GM21723 (cell line): ENCODE results near the gene TARS1.

Source experiments
- ATAC-seq: cut with Tn5 transposase; IDR thresholded peaks from one replicate; pipeline ENCODE4 v1.9.1; 2021; ENCODE audit warnings: mild to moderate bottlenecking, moderate library complexity; ENCODE audit not compliant: unreplicated experiment

Gene TARS1

DNA sequence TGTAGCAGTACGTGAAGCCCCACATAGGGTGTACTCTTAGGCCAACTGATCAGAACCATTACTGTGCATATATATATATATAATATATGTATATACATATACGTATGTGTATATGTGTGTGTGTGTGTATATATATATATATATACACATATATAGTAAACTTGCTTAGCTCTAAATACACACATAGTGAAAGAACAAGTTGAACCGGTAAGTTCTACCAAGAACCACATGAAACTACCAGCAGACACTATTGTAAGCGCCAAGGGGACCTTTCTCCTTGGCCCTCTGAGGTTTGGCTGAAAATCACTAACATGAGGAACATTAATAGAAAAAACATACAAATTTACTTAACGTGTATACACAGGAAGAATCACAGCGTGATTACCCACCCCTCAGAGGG, 1.8 kb upstream of the TARS1 start:
- no peak for ATAC-seq

DNA sequence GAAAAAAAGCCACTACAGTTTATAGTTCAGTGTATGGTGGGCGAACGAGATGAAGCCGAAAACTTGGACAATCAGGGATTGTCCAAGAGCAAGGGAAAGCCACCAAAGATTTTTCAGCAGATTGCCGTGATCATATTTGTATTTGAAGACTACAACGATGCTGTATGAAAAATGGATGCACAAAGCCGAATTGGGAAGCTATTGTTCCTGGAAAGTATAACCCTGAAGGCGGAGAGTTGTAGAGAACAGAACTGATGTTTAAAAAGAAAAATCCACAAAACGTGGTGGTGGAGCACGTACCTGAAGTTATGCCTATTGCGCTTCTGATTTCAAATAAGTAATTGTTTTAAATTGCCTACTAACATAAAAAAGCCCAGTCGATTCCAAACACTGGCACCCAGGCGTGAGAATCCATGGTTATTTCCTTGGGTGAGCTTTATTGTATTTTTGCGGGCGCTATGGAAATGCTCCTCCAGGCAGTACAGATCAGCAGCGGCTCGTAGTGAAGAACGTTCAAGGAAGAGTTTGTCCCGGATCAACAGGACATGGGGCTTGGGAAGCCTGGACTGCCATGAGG, 772 bp upstream of the TARS1 start:
- no peak for ATAC-seq

DNA sequence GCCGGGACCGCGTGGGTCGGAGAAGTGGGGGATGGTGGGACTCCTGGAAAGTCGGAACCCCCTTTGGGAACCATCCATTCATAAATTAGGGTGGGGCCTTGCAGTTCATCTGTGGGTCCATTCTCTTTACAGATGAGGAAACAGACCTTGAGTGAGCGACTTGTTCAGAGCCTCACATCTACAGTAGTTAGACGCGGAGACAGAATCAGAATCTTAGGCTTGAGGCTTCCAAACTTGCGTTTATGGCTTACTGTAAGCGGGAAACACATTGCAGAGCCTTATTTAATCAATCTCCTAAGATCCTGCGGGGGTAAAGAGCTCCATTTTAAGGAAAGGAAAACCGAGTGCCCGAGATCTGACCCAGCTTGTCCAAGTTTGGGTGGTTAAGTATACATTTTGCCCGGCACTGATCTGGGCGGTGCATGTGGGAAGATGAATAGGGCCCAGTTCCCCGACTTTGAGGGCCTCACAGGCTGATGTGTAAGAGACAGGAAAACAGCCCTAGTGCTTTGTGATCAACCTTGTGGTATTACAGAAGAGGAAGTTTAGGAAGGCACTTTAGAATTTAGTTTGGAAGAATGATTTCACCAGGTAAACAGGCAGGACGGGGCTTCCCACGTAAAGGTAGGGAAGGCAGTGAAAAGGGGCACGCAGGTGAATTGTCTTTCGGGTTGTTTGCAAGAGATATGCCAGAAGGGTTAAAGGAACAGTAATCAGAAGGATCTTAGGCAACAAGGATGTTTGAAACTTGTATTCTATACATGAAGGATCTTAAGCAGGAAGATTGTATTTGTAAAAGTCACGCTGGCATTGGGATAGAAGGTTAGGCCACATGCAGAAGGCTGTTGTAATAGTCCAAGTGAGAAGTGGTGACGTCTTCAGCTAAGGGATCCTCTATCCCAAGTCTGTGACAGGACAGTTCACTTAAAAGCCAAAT, 744 bp downstream of the TARS1 start:
- peak; percentile 21 for ATAC-seq

DNA sequence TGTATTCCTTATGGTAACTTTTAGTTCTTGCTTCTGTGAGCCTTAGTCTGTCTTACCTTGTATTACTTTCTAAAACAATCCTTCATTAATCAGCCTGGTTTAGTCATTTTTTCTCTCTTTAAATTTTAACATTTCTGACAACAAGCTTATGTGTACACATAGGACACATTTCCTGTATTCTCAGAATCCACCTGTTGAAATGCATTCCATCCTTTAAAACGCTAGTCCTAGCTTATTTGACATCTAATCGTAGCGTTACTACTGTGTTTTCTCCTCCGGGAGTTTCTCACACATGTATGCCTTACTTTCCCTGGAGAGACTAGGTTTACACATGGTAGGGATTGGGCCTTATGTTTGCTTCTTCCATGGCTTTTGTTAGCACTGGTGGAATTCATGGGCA, 3.8 kb downstream of the TARS1 start:
- ATAC-seq: no peak

DNA sequence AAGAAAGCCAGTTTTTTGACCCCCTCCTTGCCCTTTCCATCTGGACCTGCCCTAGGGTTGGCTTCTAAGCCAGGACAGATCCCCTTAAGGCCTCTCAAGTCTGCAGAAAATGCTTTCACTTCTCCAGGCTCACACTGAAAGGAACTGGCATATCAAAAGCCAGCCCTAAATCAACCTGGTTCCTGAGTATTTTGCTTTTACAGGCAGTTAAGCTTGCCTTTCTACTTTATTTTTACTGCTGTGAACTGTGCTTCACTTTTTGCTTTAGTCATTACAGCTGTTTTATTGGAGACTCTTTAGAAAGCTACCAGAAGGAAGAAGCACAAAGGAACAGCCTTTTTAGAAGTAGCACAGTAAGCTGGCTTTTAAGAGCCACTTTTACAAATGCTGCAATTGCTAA, 5.0 kb downstream of the TARS1 start:
- ATAC-seq: no peak

DNA sequence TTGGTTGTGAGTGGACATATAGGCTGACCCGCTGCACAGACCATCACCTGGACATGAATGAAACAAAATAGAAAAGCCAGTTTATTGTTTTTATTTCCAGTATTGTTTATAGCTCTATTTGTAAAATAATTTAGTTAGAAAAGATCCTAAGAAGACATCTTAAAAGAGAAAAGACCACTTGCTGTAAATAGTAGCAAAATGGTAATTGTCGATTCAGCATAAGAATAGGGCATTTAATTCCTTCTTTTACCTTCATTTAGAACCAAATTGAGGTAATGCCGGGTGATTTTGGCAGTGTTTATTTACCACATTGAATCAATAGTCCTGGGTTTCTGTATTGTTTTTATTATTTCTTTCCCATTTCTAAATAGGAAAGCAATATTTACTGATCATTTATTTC, 7.4 kb downstream of the TARS1 start:
- ATAC-seq: no peak

DNA sequence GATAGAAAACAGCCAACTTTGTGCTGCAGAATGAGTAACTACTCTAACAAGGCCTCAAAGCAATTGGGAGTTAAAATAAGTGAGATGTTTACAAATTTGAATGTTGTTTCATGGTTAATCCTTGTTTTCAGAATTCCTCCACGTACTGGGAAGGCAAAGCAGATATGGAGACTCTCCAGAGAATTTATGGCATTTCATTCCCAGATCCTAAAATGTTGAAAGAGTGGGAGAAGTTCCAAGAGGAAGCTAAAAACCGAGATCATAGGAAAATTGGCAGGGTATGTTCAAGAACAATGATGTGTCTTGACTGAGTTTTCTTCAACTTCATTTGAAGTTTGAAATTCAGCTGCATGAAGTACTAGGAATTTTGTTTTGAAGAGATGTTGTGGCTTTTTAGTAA, 16.4 kb downstream of the TARS1 start:
- ATAC-seq: no peak

DNA sequence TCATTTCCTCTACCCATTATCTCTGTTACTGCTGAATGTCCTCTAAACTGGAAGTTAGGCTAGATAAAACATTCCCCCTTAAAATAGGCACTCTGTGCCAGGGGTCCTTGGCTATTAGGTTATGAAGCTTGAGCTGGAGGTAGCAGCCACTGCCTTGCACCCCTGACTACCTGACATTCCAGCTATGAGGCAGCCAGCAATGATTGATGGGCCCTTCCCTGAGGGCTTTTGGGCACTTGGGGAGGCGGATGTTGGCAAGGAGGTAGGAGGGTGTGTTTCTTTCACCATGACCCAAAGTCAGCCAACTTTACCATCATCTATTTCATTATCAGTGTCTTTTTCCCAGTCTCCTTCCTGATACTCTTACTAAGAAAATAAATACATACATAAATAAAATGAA, 17.1 kb downstream of the TARS1 start:
- no peak for ATAC-seq

DNA sequence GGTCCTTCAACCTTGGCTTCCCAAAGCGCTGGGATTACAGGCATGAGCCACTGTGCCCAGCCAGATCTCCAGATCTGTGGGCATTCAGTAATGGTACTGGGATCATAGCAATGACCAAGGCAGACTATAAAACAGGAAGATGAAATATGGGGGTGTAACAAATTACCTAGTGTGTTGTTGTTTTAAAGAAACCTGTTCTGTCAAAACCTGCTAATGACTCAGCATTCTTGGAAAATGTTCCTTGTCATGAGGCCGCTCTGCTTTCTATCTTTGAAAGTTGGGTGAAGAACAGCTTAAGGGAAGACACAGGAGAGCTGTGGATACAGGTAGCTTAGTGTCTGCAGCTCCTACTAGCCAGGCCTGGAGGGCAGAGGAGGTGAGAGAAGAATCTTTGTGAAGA, 19.4 kb downstream of the TARS1 start:
- no peak for ATAC-seq

DNA sequence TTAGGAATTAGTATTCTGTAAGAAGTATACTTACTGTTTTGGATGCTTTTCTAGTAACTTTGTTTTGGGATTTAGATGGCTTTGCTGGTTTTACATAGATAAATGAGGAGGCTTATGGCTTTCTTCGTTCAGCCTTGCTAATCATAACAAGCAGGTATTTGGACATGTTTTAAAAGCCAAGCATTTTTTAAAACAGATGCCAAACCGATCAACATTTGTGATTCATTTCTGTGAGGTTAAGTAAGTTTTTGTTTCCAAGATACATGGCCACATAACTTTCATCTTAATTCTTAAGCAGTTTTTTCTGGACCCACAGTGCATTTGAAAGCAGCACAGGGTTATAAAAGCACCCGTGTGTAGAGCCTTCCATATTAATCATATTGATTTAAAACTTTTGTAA, 21.7 kb downstream of the TARS1 start:
- ATAC-seq: no peak

DNA sequence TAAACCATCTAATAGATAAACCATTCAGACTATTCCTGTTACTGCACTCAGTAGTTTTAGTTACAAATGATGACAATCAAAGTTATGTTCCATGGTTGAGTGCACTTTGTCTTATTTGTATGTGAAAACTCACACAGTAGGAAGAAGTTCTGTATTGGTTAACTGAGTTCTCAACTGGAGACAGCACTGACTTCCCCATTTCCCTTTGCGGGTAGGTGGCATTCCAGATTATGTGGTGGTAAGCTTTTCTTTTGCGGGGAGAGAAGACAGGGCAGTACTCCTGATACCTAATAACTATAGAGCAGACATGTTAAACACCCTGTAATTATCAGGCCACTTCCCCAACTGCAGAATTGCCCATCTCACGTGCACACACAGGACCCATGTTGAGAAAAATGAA, 24.4 kb downstream of the TARS1 start:
- ATAC-seq: no peak

DNA sequence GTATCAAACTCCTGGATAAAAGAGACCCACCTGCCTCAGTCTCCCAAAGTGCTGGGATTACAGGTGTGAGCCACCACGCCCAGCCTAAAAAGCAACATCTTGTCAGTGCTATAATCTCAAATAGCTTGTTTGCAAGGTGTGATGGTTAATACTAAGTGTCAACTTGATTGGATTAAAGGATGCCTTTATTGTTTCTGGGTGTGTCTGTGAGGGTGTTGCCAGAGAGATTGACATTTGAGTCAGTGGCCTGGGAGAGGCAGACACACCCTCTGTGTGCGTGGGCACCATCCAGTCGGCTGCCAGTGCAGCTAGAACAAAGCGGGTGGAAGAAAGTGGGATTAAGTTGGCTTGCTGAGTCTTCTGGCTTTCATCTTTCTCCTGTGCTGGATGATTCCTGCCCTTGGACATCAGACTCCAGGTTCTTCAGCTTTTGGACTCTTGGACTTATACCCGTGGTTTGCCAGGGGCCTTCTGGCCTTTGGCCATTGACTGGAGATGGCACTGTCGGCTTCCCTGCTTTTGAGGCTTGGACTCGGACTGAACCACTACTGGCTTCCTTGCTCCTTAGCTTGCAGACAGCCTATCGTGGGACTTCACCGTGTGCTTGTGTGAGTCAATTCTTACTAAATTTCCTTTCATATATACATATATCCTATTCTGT, 28.1 kb downstream of the TARS1 start:
- no peak for ATAC-seq

DNA sequence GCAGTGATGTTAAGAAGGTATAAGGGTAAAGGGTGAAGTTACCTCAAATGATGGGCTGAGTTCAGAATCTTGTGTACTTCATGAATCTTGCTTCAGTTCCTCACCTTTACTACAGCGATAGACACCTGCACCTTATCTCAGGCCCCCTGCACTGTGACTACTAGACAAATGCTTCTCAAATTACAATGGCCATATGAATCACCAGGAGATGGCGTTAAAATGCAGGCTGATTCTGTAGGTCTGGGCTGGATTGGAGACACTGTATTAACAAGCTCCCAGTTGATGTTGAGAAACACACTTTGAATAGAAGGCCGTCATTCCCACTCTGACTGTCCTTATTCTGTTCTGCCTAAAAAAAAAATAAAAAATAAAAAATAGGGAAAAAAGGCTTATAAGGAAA, 29.8 kb downstream of the TARS1 start:
- no peak for ATAC-seq

DNA sequence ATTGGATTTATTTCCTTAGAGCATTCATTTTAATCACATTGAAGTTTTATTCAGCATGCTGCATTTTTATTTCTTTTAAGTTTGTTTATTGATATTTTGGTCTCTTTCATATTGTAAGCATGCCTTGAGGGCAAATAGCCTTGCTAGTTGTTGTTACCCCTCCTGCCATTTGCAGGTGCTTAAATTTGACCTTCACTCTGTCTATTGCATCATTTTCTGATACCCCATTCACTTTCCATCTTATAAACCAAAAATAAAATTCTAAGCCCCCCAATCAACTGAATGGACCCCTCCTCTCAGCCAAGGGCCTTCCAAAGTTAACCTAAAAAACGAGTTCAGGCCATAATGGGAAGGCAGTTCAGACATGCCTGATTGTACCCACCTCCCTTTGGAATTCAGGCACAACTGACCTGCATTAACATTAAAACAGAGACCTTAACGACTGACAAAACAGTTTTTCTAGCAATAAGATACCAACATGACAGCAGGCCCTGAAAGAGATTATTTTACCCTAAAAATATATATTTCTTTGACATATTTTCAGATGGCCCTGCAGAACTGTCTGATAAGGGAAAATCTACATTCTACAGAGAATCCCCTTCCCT, 32.1 kb downstream of the TARS1 start:
- ATAC-seq: no peak

DNA sequence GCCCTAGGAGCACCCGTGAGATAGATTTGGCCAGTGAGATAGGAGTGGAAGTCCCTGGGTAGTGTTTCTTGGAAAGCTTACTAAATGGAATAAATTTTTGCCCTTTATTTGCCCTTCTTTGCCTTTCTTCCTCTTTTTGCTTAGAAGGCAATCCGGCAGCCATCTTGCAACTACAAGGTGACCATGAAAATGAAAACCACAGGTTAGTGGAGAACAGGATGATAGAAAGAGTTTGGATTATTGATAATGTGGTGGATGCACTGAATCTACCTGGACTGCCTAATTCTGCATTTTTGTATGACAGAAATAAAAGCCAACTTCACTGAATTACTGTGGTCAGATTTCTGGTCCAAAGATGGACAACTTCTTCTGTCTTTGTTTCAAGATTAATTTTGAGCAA, 33.2 kb downstream of the TARS1 start:
- ATAC-seq: no peak

DNA sequence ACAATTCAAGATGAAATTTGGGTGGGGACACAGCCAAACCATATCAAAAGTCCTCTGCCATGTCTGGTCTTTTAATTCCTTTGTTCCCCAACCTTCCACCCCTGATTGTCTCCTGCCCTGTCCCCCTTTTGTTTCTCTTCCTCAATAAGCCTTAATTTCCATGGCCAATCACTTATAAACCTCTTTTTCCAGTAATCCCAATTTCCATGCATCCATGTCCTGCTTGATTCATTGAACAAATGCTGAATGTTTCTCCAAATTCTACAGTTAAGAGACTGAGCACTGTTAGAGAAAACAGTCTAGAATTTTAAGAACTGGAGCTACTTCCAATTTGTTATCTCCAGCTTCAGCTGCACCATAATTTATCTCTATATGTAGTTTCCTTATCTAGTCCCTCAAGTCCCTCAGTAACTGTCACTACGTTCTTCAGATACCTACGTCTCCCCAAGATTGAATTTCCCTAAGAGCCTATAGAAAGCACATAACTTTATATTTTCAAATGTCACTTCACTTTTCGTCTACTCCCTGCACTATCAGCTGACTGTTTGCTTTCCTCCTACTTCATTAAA, 34.2 kb downstream of the TARS1 start:
- no peak for ATAC-seq

DNA sequence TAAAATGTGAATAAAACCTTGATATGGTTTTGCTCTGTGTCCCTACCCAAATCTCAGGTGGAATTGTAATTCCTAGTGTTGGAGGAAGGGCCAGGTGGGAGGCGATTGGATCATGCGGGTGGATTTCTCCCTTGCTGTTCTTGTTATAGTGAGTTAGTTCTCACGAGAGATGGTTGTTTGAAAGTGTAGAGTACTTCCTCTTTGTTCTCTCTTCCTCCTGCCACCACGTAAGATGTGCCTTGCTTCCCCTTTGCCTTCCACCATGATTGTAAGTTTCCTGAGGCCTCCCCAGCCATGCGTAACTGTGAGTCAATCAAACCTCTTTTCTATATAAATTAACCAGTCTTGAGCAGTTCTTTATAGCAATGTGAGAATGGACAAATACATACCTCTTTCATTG, 34.9 kb downstream of the TARS1 start:
- no peak for ATAC-seq

DNA sequence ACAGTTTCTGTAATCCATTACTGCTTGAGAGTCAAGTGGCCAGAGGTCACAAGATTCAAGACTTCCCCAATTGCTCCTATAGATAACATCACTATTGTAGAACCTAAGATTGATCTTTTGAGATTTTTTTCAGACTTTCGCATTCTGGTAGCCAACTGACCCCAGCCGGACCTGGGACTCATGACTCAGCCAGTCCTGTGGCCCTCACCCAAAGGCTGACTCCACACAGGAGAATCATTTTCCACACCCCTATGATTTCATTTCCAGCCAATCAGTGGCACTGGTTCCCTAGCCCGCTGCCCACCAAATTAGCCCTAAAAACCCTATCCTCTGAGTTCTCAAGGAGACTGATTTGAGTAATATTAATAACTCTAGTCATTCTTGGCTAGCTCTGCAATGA, 36.2 kb downstream of the TARS1 start:
- no peak for ATAC-seq

DNA sequence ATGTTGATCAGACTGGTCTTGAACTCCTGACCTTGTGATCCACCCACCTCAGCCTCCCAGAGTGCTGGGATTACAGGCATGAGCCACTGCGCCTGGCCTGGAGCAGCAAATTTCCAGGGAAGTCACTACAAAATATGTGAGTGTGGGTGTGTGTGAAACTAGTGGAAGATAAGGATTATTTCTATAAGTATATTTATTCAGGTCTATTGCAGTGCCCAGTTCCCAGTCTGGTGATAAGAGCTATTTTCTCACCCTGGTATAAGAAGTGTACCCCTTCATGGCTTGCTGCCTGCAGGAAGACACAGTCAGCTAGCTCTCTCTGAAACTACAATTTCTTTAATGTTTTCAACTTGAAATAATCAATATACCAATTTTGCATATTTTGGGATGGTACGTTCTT, 37.1 kb downstream of the TARS1 start:
- ATAC-seq: no peak

DNA sequence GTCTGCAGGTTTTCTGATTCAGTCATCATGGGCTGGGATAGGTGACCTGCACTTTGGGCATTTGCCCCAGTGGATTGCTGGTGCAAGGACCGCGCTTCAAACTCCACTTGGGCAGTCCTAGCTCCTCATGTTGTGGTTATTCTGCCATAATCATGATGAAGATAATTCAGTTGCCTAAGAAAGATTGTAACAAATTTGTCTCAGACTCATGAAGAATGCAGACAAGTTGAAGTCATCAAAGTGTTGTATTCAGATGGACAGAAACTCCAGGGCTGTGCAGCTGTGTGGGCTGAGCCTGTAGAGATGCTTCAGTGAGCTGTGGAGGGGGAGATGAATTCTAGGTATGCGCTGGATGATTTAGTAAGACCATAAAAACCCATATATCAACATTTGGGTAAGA, 38.5 kb downstream of the TARS1 start:
- ATAC-seq: no peak

DNA sequence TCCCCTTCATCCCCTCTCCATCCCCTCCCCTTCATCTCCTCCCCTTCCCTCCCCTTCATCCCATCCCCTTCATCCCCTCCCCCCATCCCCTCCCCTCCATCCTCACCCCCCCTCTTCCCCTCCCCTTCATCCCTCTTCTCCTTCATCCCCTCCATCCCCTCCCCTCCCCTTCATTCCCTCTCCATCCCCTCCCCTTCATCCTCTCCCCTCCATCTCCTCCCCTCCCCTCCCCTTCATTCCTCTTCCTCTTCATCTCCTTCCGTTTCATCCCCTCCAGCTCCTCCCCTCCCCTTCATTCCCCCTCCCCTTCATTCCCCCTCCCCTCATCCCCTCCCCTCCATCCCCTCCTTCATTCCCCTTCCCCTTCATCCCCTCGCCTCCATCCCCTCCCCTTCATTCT, 40.1 kb downstream of the TARS1 start:
- no peak for ATAC-seq
